ENCODE results near the gene AK4.

AK4 gene

DNA sequence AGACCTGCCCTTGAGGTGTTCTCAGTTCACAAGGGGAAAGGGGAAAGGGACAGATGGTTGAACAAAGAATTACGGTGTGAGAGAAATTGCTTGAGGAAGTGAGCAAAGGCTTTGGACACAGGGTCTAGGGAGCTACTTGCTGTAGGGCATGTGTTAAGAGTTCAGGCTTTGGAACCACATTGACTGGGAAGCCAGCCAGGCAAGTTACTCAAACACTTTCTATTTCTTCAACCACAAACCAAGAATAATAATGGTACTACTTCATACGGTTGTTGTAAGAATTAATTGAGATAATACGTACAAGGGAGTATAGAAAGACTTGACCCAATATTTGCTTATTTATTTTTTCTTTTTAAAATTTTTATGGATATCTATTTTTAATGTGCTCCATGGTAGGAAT, 26.6 kb downstream of the AK4 start:
- peak; percentile 92 for DNase-seq (ENCODE audit: low read depth, low spot score)

DNA sequence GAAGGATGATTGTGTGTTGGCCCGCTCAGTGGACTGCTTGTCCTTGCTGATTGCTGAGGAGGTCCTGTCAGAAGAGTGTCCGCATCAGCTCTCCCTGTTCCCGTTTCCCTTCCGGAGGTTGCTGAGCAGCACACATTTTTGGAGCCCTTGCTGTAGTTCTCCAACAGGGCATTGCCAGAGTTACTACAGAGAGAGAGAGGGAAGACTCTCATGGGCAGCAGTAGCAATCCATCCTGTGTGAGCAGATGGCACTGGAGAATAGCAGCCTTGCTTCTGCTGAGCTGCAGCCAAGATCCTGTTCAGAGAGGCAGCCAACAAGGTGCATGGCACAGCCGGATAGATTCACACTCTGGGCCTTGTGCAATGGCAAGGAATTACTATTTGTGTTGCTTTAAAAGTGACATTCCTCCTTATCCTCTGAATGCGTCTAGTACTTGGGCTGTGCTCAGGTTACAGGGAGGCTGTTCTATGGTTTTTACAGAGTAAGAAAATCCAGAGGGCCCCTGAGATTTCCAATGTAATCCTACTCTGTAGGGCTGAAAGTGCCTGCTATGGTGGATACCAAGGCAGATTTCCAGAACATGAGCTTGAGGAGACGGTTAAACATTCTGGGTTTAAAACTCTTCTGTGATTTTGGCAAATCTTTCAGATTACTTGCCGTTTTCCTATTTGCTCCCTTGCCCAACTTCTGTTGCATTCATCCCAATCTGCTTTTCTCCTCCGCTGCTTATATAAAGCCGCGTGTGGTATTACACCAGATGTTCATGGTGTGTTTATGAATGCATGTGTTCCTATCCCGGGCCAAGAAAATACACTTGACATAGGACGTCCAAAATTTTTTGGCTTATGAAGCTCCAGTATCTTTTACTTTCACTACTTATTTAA, 27.4 kb downstream of the AK4 start:
- no peak for DNase-seq (ENCODE audit: low read depth, low spot score)

More for the DNA sequence above, 26.6 kb downstream of the AK4 start:
- H3K27ac ChIP-seq = no peak overlapping the region

GRCh38 chr1:65176056-65176450, 28.1 kb downstream of the AK4 start:
- DNase-seq (ENCODE audit: low read depth, low spot score) = no peak
- H3K27ac ChIP-seq = no peak overlapping the region

More for the DNA sequence above, 27.4 kb downstream of the AK4 start:
- H3K27ac ChIP-seq = no peak overlapping the region

DNA sequence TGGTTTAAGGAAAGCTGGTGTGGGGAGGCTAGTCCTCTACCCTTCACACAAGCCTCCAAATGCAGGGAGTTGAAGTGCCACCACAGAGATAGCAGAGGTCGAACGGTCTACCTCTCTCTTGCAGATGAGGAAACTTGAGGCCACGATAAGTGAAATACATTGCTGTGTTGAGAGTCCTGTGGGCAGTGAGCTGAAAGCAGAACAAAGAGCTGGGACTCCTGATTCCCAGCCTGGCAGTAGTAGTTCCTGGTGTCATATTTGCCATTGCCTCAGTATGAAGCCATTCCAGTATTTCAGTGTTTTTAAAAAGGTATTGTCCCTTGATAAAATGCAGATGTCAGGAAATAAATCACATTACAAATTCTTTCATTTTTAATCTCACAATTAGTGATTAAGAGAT, 28.6 kb downstream of the AK4 start:
- peak overlapping the region; percentile 46 for H3K27ac ChIP-seq
- no peak for DNase-seq (ENCODE audit: low read depth, low spot score)

DNA sequence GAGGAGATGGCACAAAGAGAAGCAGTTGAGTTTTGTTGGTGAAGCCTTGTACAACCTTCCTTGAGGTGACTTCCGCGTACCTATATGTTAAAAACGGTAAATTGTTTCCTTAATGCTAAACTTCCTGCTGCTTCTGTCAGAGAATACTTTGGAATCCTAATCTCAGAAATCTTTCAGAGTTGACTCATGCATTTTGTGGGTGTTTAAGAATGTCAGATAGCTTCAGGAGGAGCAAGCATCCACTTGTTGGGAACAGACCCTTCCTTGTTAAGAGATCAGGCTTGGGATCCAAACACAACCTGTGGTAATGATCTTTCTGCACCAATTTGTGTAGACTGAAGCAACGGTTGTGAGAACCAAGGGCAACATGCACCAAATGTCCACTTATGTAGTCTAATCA, 29.5 kb downstream of the AK4 start:
- H3K27ac ChIP-seq = peak overlapping the region; percentile 46
- peak; percentile 56 for DNase-seq (ENCODE audit: low read depth, low spot score)

DNA sequence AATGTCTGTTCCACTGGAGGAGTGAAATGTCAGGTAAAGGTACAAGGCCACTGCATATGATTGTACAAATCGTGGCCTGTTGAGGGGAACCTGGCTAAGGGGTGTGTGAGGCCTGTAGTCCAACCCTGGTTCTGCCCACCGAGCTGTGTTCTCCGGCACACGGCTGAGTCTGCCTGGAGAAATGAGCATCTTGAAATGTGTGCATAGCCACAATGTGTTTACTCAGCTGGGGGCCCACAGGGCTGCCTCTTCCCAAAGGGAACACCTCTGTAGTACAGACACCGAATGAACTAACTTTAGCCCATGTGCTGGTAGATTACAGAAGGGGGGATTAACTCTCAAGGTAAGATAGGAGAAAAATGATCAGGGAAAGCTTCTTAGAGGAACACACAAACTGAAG, 30.2 kb downstream of the AK4 start:
- H3K27ac ChIP-seq = no peak overlapping the region
- no peak for DNase-seq (ENCODE audit: low read depth, low spot score)

- H3K27ac ChIP-seq = no peak overlapping the region
- DNase-seq (ENCODE audit: low read depth, low spot score) = no peak
Observed at GRCh38 chr1:65179148-65179547, 31.1 kb downstream of the AK4 start.

- no peak for DNase-seq (ENCODE audit: low read depth, low spot score)
- no peak overlapping the region for H3K27ac ChIP-seq
Observed at GRCh38 chr1:65180977-65181376, 33.0 kb downstream of the AK4 start.

GRCh38 chr1:65182658-65183268, 34.8 kb downstream of the AK4 start:
- H3K27ac ChIP-seq = no peak overlapping the region
- DNase-seq (ENCODE audit: low read depth, low spot score) = no peak

GRCh38 chr1:65189576-65190115, 41.6 kb downstream of the AK4 start:
- no peak for DNase-seq (ENCODE audit: low read depth, low spot score)
- no peak overlapping the region for H3K27ac ChIP-seq

GRCh38 chr1:65190229-65190628, 42.2 kb downstream of the AK4 start:
- H3K27ac ChIP-seq = no peak overlapping the region
- no peak for DNase-seq (ENCODE audit: low read depth, low spot score)

GRCh38 chr1:65193129-65193695, 45.2 kb downstream of the AK4 start:
- no peak overlapping the region for H3K27ac ChIP-seq
- no peak for DNase-seq (ENCODE audit: low read depth, low spot score)

DNA sequence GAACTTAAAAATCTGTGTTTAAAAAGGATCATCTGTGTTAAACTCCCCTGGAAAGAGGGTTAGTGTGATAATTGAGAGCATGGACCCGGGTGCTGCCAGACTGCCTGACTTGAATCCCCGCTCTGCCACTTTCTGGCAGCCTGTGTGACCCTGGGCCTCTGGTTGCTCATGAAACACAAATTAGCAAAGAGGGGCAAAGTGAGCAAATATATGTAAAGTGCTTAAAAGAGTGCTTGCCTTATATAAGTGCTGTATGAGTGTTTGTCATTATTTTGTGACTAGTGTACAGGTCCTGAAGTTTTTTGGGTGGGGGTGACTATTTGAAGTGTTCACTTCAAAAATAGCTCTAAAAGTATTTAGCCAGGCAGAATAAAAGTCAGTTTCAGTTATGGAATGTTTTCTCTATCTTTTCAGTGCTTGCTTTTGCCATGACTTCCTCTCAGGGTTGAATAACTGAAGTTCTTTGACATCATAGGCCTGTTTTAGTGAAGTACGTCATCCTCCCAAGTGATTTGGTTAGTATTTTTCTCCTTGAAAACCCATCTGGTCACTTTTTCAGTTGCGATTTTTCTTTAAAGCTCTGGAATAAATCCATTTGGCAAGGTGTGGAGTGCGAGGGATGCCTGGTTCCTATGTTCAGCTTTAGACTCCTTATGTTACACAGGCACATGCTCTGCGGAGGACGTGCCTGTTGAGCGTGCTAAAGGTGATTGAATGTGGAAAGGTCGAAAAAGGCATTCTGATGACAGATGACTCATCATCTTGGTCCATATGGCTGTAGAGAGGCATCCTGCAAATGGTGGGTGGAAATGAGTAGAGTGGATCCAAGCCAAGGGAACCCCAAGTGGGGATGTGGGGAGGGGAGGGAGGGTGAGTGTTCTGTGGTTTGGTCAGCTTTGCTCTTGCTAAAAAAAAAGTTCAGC, 47.8 kb downstream of the AK4 start:
- DNase-seq (ENCODE audit: low read depth, low spot score) = no peak
- H3K27ac ChIP-seq = no peak overlapping the region

DNA sequence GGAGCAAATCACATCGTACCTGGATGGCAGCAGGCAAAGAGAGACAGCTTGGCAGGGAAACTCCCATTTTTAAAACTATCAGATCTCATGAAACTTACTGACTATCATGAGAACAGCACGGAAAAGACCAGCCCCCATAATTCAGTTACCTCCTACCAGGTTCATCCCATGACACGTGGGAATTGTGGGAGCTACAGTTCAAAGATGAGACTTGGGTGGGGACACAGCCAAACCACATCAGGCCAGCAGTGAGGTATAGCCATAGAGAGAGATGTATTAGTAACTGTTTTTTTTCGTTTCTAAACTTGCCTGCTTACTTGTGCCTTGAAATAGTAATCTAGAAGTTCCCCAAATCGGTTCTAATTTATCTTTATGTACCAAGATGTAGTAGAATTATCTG, 48.9 kb downstream of the AK4 start:
- H3K27ac ChIP-seq = no peak overlapping the region
- no peak for DNase-seq (ENCODE audit: low read depth, low spot score)

DNA sequence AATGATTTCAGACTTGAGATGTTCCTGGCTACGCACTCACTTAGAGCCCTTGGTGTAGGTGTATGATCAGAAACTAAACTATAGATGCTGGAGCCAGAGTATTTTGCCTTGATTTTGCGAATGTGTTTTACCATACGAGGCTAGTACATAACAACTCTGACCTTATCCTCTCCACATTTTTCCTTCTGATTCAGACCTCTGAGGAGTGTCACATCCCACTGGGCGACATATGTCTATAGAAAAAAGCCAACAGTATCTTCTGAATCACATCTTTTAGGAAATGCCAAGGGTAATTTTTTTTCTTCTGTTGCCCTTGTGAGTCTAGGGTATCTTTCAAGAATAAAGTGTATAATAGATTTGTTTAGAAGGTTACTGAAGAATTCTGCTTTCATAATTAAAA, 49.6 kb downstream of the AK4 start:
- H3K27ac ChIP-seq = no peak overlapping the region
- DNase-seq (ENCODE audit: low read depth, low spot score) = no peak

GRCh38 chr1:65198096-65198495, 50.1 kb downstream of the AK4 start:
- DNase-seq (ENCODE audit: low read depth, low spot score) = no peak
- no peak overlapping the region for H3K27ac ChIP-seq

DNA sequence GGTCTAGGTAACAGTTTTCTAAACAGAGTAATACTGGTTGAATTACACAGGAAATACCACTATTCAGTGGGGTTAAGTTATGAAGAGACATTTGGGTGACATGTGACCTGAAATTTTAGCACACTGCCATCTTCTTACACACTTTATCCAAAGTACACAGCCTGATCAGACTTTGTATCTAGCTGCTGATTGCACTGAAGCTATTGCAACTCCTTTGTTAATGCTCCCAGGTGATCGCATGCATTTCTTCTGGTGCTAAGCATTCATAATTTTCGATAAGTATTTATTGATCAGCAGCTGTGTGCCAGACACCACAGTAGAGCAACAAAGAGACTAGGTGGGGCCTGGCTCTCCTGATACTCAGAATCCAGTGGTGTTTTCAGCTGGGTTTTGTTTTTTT, 52.4 kb downstream of the AK4 start:
- no peak for DNase-seq (ENCODE audit: low read depth, low spot score)
- no peak overlapping the region for H3K27ac ChIP-seq

GRCh38 chr1:65206836-65207235, 58.8 kb downstream of the AK4 start:
- no peak overlapping the region for H3K27ac ChIP-seq
- no peak for DNase-seq (ENCODE audit: low read depth, low spot score)

DNA sequence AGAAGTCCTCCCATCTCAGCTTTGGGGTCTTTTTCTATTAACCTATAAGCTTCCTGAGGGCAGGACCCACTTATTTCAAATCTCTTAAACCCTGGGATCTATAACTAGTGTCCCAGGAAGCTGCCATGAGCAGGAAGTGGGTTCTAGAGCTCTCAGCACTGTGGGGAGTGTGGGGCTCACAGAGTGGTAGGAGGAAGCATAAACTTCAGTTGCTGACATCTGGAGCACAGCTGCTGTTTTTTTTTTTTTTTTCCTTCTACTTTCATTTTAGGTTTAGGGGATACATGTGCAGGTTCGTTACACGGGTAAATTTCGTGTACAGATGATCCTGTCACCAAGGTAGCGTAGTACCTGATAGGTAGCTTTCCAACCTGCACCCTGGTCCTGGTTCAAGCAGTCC, 59.3 kb downstream of the AK4 start:
- no peak overlapping the region for H3K27ac ChIP-seq
- no peak for DNase-seq (ENCODE audit: low read depth, low spot score)

DNA sequence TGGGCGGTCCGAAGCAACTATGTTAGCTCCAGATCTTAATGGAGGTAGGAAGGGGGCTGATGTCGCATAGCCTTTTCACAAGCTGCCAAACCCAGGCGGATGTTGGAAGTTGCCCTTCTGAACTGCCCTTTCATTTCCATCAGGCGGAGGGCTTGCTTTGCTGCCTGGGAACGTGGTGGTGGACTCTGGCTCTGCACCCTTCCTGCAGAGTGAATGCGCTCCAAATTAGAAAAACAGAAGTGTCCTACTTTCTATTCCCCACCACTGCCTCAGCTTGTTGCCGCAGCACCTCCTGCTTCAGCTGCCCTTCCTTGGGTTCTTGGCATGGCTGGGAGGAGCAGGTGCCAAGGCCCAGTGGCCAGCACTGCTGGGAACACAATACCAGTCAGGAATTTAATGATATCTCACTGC, 60.6 kb downstream of the AK4 start:
- H3K27ac ChIP-seq = no peak overlapping the region
- DNase-seq (ENCODE audit: low read depth, low spot score) = no peak

Measured in epithelial cell of prostate (primary cell).